NK-92 (cell line): ENCODE measurements around the gene CRIP2.

Source experiments
- DNase-seq: peaks from one replicate; lab custom pipeline; 2025; ENCODE audit not compliant: unreplicated experiment; lab: John Stamatoyannopoulos, UW

Gene CRIP2, protein sequence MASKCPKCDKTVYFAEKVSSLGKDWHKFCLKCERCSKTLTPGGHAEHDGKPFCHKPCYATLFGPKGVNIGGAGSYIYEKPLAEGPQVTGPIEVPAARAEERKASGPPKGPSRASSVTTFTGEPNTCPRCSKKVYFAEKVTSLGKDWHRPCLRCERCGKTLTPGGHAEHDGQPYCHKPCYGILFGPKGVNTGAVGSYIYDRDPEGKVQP

DNA sequence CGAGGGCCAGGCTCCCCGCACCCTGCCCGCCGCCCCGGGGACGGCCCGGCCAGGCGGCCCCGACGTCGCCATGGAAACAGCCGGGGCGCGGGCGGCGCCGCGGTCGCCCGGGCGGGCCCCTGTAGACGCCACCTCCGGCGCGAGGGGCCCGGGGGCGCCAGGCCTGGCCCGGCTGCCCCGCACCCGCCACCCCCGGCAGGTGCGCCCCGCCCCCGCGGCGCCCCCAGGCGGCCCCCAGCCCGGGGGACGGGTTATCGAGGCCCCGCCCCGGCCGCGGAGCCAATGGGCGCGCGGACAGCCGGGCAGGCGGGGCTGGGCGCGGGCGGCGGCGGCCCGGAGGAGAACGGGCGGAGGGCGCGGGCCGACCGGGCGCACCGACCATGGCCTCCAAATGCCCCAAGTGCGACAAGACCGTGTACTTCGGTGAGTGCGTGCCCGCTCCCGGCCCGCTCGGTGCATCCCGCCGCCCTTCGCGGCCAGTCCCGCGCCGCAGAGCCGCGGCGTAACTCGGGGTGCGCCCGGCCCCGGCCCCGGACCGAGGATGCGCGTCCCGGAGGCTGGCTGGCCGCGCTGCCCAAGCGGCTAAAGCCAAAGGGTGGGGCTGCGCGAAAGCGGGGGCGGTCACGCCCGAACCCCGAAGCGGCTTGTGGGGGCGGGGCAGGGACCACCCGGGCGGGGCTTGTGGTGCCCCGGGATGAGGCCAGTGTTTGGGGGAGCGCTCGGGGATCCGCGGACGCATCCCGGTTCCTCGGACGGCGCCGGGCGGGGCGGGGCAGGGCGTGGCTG is at the start of gene CRIP2:
CRIP2 (plus strand) TSS at position 339 of the 786 bp plus-strand sequence; CDS start at position 381, 42 bp downstream.
- DNase-seq = no peak

DNA sequence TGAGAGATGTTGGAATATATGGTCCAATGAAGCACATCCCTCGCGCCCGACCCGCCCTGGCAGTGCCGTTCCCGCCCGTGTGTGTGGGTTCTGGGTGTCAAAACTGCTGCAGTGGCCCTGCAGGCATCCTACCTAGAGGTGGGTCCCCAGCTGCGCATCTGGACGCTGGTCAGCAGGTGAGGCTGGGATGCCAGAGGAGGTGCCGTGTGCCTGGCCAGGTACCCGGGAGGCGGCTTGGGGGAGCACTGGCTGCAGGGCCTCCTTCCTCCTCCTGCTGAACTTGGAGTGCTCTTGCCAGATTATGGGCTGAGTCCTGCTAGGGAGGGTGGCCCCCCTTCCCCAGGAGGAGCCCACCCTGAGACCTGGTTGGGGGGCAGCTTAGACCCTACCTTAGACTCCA is 49.8 kb upstream of the CRIP2 start:
- DNase-seq = no peak

GRCh38 chr14:105425823-105426247 is 48.8 kb upstream of the CRIP2 start:
- no peak for DNase-seq

DNA sequence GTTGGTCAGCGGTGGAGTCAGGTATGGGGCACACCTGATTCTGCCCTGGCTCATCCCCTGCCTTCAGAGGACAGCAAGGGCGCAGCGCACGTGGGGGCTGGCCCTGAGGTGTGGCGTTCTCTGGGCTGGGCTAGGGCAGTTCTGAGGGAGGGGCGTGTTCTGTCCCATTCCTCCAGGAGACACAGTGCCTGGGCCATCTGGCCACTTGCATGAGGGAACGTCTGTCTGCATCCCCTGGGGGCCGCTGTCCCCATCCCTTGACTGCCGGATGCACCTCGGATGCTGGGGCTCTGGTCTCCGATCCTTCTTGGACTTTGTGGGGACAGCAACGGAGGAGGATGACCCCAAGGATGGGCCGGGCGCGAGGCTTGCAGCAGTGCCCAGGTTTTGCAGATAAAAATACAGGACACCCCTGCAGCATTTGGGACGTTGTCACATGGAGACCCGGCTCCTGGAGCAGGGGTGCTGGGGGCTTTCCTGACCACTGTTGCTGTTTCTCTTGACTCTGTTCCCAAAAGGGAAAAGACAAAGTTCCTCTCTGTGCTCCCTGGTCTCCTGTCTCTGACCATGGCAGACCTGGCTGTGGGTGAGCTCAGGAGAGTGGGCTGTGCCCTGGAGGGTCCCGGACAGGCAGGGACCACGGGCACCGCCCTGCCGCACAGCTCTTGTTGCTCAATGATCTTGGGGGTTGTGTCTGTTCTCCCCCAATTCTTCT is 48.0 kb upstream of the CRIP2 start:
- no peak for DNase-seq

DNA sequence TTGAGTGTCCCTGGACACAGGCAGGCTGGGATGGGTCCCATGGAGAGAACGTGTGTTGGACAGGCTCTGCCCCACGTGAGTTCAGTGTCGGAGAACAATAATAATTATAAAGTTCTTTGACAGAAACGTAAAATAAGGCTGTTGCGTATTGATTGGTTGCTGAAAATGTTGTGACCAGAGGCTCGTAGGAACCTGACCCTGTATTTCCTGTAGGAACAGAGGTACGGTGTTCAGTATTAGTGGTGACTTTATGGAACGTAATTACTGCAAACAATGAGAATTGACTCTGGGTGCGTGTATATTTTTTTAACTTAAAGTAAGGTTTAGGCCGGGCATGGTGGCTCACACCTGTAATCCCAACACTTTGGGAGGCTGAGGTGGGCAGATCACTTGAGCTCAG is 47.2 kb upstream of the CRIP2 start:
- no peak for DNase-seq

DNA sequence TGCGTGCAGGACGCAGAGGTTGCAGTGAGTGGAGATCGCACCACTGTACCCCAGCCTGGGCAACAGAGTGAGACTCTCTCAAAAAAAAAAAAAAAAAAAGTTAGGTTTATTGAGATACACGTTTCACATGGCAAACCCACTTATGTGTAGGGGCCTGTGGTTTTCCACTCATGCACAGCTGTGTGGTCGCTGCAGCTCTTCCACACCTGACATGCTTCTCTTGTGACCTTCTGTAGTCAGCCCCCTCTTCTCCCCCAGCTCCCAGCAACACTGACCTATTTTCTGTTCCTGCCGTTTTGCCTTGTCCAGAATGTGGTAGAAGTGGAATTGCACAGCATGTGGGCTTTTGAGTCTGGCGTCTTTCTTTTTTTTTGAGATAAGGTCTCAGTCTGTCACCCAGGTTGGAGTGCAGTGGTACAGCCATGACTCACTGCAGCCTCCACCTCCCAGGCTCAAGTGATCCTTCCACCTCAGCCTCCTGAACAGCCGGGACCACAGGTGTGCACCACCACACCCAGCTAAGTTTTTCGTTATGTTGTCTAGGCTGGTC is 46.6 kb upstream of the CRIP2 start:
- DNase-seq = no peak

DNA sequence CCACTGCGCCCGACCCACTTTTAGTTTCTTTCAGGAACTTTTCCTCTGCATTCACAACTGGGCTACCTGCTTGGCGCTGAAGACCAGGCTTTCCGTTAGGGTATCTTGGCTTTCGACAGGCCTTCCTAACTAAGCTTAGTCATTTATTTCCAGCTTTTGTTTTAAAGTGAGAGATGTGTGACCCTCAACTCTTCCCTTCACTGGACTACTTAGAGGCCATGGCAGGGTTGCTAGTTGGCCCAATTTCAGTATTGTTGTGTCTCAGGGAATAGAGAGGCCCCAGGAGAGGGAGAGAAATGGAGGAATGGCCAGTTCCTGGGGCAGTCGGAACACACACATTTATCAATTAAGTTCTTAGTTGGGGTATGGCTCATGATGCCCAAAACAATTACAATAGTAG is 44.6 kb upstream of the CRIP2 start:
- DNase-seq = no peak

- no peak for DNase-seq
These were observed 44.1 kb upstream of the CRIP2 start for GRCh38 chr14:105430565-105430964.

DNA sequence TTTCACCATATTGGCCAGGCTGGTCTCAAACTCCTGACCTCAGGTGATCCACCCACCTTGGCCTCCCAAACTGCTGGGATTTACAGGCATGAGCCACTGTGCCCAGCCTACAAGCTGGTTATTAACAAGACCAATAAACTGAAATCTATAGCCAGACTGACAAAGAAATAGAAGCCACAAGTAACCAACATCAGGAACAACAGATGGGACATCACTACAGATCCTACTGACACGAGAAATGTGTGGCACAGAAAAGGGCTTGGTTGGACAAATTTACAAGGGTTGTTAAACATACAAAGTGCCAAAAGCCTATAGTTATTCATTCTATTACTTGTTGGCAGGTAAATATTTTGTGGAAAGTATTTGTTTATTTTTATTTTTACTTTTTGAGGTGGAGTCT is 43.4 kb upstream of the CRIP2 start:
- DNase-seq = no peak

GRCh38 chr14:105432657-105433056 is 42.0 kb upstream of the CRIP2 start:
- DNase-seq = no peak

- no peak for DNase-seq
These were observed 41.4 kb upstream of the CRIP2 start for GRCh38 chr14:105433161-105433605.

GRCh38 chr14:105436402-105436801 is 38.2 kb upstream of the CRIP2 start:
- no peak for DNase-seq

- DNase-seq = no peak
These were observed 37.5 kb upstream of the CRIP2 start for GRCh38 chr14:105436891-105437722.

GRCh38 chr14:105437723-105438500 is 36.7 kb upstream of the CRIP2 start:
- DNase-seq = no peak

DNA sequence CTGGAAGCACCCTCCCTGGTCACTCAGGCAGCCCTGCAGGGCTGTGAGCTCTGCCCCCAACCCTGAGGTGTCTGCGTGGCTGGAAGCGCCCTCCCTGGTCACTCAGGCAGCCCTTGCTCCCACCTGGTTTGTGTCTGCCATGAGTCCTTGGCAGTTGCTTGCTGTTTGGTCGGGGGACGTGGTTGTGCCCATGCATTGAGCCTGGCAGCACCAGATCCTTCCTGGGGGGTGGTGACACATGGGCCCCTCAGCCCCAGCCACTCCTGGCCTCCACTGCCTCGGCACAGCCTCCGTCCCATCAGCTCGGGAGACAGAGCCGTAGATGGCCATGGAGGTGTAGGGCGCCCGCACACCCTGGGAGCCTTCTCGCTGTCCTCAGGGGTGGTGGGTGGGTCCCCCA is 35.4 kb upstream of the CRIP2 start:
- DNase-seq = no peak

DNA sequence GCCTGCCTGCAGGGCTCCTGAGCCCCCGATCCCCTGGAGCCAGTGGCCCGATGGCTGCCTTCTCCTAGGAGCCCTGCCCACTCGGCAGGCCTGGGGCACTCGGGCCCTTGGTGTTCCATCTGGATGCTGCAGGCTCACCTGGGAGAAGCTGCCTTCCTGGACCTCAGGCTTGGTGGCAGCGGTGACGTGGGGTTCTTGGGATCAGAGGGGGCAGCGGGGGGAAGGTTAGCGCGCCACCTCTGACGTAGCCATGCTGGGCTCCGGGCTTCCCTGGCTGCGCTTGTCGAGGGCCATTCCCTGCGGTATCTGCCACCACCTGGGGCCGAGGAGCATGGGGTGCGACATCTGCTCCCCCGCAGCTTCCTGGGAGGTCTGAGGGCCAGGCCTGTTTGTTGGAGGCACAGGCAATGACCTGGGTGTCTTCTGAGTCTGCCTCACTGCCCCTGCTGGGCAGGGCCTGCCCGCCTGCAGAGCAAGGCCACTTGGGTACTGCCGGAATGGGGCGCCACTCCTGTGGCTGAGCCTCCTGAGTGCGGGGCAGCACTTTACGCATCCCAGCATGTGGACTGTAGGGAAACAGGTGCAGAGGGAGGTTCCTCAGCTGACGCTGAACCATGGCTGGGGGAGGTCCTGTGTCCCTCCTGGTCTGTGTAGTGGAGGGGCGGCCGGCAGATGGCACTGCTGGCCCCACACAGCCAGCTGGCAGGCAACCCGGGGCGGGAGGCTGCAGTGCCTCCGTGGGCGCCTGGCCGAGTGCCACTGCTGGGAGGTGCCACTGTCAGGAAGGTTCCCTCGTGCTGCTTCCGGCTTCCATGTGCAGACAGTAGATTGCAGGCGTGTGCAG is 34.7 kb upstream of the CRIP2 start:
- no peak for DNase-seq

GRCh38 chr14:105440554-105440900 is 34.1 kb upstream of the CRIP2 start:
- no peak for DNase-seq

DNA sequence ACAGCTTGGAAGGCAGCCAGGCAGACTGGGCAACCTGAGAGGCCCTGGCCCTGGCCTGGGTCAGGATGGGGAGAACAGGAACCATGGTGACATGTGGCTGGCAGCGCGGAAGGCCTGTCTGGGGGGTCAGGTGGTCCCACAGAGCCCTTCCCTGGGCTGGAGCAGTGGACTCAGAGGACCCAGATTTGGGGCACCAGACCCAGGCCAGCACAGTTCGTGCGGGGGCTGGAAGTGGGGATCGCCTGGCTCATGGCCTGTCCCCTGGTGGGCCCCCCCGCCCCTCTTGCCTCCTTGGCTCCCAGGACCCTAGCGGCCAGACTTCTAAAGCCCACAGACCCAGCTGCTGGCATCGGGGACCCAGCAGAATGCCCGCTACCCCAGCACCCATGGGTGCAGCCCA is 33.6 kb upstream of the CRIP2 start:
- no peak for DNase-seq

DNA sequence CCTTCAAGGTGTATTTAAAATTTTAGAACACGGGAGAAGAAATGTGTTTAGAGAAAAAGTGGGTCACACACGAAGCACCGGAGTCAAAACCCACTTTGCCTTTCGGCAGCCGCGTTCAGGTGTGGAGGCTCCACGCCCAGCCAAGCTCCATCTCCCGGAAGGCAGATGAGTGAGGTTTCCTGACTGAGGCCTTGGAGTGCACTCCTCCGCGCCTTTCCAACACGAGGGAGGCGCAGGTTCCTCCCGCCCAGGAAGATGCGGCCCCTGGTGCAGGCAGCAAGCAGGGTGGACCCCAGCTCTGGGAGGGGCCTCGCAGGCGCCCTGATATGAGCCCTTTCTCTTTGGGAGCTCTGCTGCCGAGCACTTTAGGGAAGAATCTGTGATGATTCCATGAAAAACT is 32.5 kb upstream of the CRIP2 start:
- DNase-seq = no peak
